ENCODE results near the gene NPTX2.

The NPTX2 gene

DNA sequence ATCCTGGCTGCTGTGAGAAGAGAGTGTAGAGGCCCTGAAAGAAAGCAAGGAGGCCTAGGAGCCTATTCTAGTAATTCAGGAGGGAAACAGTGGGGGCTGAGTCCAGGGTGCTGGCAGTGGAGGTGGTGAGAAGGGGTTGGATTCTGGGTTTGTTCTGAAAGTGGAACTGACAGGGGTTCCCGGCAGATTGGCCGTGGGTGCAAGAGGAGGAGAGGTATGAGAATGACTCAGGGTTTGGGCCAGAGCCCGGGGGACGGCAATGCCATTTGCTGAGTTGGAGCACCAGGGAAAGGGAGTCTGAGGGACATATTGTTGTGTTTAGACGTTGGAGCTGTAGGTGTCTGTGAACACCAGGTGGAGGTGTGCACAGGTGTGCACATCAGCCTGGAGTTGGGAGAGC lies 38.5 kb downstream of the NPTX2 start:
- no peak for DNase-seq (ENCODE audit: low spot score)

DNA sequence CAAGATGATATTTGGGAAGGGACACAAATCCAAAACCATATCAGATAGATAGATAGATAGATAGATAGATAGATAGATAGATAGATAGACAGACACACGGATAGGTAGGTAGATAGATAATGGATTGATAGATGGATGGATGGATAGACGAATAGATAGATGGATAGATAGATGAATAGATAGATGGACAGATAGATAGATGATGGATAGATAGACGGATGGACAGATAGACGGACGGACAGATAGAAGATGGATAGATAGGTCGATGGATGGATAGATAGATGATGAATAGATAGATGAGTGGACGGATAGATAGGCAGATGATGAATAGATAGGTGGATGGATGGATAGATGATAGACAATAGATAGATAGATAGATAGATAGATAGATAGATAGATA lies 39.8 kb downstream of the NPTX2 start:
- DNase-seq (ENCODE audit: low spot score), result no peak

DNA sequence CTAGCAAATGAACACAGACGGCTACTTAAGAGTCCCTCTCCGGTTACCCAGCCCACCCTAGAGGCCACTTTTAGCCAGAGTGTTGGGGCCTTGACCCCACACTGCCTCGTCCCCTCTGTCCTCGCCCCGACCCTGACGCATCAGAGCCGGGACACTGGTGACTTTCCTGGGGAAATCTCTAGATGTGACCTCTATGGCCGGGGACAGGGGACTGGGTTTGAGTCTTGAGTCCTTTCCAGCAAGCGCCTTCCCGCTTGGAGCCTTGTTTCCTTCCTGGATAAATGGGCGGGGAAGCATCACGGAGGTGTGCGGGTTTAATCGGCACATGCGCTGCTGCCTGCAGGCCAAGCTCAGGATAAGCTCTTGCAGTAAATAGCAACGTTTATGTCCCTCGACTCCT lies 40.7 kb downstream of the NPTX2 start:
- no peak for DNase-seq (ENCODE audit: low spot score)

DNA sequence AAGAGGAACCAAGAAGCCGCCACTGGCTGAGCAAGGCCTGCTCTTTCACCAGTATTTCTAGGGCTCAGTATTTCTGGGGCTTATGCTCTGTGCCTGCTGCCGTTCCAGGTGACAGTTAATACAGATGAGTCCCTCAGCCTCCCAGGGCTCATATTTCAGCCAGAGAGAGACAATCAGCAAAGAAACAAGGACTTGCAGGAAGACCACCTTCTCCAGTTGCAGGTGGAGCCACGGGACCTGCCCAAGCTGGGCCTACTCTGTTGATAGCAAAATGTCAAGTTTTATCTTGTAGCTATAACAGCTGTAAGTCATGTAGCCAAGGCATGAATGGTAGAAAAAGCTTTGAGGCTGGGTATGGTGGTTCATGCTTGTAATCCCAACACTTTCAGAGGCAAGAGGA lies 42.7 kb downstream of the NPTX2 start:
- DNase-seq (ENCODE audit: low spot score), result no peak

DNA sequence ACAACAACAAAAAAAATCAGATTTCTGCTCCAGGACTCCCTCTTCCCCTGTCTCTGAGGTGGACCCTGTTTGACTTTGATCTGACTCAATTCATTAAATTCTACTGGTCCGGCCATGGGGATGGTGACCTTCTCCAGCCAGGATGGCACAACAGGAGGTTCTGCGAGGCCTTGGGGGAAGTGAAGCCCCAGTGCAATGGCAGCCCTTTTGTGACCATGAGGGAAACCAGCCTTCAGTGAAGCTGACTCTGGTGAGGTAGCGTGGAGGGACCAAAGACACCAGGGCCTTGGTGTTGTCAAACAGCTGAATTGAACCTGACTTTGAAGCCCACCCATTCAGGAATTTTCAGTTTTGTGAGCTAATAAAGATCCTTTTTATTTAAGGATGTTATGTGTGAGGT lies 44.5 kb downstream of the NPTX2 start:
- DNase-seq (ENCODE audit: low spot score), result no peak

DNA sequence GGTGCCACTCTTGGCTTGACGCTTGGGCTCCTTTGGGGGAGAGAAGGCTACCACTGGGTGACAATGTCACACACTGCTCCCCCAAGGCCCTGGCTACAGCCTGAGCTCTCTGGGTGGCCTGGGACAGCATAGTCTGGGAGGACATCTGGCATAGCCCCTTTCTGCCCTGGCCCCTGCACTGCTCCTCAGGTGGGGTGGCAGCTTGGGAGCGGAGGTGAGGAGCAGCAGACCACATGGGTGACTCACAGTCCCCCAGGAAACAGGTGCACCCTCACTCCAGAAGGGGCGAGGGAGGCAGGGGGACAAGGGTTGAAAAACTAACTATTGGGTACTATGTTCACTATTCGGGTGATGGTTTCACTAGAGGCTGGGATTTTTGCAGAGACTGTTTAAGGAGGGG lies 45.2 kb downstream of the NPTX2 start:
- no peak for DNase-seq (ENCODE audit: low spot score)

DNA sequence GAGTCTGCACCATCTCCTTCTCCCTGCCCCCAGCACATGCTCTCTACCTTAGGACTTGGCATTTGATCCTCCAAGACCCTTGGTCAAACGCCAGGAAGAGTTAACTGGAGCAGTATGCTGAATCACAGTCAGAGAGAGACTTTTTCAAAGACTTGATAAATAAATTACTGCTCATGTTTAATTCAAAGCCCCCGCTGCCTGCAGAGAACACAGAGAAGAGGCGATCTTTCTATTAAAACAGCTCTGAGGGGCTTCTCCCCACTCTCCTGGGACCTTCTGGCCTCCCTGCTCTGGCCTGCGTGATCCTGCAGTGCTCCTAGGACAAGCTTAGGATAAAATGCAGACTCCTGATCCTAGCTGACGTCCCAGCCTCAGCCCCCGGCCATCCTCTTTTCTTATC lies 47.8 kb downstream of the NPTX2 start:
- no peak for DNase-seq (ENCODE audit: low spot score)

DNA sequence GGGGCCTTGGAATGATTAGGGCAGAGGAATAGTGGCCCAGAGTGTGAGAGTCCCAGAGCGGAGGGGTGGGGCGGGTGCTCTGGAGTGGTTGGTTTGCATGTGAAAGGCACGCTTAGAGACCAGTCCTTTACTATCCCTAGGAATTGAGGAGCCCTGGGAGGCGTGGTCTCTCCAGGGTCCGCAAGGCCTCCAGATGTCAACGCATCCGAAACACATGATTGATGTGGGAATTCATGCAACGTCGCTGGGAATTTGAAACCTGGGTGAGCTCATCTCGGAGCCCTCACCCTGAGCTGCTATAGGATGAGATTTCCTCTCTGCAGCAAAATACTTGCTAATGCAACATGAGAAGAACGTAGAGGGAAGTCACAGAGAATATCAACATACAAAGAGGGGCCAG lies 51.2 kb downstream of the NPTX2 start:
- DNase-seq (ENCODE audit: low spot score), result no peak

DNA sequence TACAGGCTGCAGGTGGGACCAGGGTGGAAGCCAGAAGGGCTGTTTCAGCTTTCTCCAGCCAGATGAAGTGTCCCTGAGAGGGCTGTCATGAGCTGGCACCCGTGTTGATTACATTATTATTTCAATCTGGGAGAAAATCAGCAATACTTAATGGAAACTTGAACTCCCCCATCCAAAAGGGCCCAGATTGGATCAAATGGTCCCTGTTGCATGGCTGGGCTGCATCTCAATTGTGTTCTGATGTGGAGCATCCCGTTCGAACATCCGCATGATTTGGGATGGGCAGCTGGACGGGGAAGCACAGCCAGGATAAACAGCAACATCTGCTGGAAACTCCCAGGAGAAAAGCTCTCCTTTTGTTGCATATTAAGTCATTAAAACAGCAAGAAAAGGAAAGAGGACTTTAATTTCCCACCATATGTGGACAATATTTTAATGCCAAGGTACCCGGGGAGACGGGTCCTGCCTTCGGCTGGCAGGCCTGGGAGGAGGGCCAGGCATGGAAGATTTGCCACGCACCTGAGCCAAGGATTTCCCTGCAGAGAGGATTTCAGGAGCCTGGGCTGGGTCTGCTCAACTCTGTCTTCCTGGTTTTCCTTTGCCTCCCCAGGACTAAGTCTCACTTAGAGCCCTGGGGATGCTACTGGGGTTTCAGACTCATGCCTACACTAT lies 52.4 kb downstream of the NPTX2 start:
- DNase-seq (ENCODE audit: low spot score), result no peak

DNA sequence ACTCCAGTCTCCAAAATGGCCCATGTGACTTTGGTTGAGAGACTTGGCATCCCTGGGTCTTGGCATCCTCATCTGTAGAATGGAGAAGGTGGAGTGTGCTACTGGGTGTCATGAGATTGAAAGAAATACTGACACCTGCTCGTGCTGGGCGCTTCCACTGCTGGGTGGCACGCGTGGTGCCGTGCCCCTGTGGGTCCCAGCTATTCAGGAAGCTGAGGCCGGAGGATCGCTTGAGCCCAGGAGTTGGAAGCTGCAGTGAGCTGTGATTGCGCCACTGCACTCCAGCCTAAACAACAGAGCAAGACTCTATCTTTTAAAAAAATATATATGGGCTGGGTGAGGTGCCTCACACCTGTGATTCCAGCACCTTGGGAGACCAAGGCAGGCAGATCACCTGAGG lies 53.1 kb downstream of the NPTX2 start:
- no peak for DNase-seq (ENCODE audit: low spot score)

DNA sequence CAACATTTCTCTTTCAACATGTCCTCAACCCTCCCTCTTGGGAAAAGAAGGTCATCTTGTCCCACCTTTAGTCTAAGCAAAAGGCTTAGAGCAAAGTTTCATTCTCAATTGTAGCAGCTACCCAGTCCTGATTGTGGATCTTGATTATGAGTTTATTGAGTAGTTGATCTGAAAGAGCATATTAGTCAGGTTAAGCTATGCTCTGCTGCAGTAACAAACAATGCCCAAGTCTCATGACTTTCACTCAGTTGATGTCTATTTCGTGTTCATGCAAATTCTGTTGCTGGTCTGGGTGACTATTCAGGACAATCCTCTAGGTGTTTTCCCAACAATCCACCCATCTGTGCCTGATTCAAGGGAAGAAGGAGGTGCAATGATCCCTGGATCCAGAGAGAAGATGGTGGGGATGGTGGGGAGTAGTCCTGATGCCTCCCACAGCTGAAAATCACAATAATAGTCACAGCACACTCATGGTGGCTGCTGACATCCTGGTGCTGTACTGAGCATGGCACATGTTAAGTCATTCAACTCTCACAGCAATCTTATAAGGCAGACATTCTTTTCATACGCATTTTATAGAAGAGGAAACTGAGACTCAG lies 54.7 kb downstream of the NPTX2 start:
- DNase-seq (ENCODE audit: low spot score), result no peak

DNA sequence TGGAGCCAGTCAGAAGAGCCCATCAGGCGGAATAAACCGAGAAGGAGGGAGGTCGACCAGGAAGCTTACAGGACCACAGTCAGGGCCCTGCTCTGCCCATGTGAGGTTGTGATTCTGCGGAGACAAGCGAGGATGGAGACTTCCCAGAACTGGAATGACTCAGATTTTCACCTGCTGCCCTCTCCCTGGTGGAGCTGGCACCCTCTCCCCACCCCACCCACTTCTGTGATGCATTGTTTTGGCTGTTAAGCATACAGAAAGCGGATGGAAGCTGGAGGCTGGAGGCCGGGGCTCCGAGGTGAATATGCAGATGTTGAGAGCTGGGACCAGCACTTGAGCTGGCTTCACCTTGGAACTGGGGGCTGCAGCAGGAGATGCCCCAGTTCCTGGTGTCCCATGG lies 57.4 kb downstream of the NPTX2 start:
- no peak for DNase-seq (ENCODE audit: low spot score)

DNA sequence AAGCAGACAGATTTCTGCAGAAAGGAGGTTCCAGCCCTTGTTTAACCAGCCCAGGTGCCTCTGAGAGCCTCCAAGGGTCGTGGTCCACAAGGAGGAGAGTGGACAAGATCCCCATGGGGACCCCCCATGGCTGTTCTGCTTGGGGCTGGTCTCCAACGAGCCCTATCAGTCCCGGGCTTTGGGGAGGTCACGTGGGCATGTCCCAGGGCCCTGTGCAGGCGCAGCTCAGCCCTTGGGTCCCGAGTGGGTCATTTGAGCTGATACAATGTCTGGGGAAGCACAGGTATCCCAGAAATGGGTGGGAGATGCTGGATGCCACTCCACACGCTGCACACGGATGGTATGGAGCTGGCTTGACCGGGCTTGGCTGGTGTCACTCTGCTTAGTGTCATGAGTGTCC lies 57.8 kb downstream of the NPTX2 start:
- DNase-seq (ENCODE audit: low spot score), result no peak

DNA sequence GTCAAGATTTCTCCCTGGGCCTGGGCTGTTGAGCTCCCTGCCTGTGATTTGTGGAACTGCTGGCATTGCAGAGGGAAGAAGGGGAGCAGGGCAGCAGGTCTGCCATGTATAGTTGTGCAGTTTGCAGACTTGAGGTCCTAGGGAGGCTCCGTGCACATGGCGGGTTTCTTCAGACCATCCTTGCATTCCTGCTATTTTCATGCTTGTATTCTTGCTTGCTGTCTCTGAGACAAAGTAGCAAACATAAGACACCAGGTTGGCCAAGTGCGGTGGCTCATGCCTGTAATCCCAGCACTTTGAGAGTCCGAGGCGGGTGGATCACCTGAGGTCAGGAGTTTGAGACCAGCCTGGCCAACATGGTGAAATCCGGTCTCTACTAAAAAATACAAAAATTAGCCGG lies 61.1 kb downstream of the NPTX2 start:
- DNase-seq (ENCODE audit: low spot score), result no peak

Measured in hematopoietic multipotent progenitor cell treated with erythropoietin and hydrocortisone succinate and interleukin-3 and kit ligand, for 15 days (in vitro differentiated cells).